GM10248 (cell line): ENCODE data around the gene ATF5.
"Not testable (repeated sequence)": the region's sequence is repeated elsewhere in the genome, so short reads cannot be mapped to it uniquely, and the experiment has no call there.

Experiments
- CTCF ChIA-PET: fragments of 300-600 bp; sonication (Branson Sonifier 250); formaldehyde crosslinking; extraction: SDS; loops from one replicate; lab custom pipeline; 2021; ENCODE audit warnings: antibody characterized with exemption; lab: Yijun Ruan, JAX
- POLR2A ChIA-PET: fragments of 350-650 bp; sonication (Branson Sonifier 250); formaldehyde crosslinking; extraction: SDS; loops from one replicate; lab custom pipeline; 2020; ENCODE audit warnings: antibody characterized with exemption; lab: Yijun Ruan, JAX
- DNase-seq: peaks from one replicate; pipeline ENCODE4 v3.0.0; 2012; ENCODE audit errors: extremely low spot score
- TF ChIP-seq, protein P1 (sequence below): IDR thresholded peaks from 2 replicates; pipeline ENCODE4 v1.5.1; 2012; ENCODE audit warnings: mild to moderate bottlenecking, low read depth; ENCODE audit errors: extremely low read depth, missing control alignments, control extremely low read depth

The ATF5 gene

DNA sequence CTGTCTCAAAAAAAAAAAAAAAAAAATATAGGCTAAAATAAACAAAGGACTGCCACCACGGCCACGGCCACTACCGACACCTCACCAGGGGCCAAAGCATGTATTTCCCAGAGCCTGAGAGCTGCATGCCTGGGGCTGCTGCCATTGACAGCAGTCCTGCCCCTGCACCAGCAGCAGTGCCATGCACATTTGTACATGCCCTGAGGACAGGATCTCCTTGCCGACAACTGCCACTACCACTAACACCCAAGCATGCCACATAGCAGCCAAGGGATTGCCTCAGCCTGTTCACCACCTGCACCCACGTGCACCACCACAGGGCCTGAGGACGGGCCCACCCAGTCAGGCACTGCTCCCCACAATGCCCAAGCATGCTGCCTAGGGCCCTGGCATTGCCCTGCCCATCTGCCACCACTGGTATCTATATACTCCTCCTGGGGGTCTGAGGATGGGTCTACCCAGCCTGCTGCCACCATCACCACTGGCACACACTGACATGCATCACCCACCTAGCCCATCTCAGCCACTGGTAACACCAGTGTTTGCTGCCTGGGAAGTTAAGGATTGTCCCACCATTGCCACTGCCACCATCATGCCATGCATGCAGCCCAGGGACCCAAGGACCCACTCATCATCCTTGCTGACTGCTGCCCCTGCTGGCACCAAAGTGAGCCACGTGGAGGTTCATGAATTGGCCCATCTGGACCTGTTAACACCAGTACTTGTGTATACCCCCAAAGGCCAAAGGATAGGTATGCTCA, 10.9 kb downstream of the ATF5 start:
- CTCF ChIA-PET: interaction anchor here (1.2 to 4.1 kb wide), 3 partner anchors 40 to 196 kb away, joined by 10 to 29 read pairs (median 11); no protein-coding TSS in a partner anchor
- TF ChIP-seq, protein P1, sequence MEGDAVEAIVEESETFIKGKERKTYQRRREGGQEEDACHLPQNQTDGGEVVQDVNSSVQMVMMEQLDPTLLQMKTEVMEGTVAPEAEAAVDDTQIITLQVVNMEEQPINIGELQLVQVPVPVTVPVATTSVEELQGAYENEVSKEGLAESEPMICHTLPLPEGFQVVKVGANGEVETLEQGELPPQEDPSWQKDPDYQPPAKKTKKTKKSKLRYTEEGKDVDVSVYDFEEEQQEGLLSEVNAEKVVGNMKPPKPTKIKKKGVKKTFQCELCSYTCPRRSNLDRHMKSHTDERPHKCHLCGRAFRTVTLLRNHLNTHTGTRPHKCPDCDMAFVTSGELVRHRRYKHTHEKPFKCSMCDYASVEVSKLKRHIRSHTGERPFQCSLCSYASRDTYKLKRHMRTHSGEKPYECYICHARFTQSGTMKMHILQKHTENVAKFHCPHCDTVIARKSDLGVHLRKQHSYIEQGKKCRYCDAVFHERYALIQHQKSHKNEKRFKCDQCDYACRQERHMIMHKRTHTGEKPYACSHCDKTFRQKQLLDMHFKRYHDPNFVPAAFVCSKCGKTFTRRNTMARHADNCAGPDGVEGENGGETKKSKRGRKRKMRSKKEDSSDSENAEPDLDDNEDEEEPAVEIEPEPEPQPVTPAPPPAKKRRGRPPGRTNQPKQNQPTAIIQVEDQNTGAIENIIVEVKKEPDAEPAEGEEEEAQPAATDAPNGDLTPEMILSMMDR: no peak
- POLR2A ChIA-PET: no interaction called here
- DNase-seq: no peak

DNA sequence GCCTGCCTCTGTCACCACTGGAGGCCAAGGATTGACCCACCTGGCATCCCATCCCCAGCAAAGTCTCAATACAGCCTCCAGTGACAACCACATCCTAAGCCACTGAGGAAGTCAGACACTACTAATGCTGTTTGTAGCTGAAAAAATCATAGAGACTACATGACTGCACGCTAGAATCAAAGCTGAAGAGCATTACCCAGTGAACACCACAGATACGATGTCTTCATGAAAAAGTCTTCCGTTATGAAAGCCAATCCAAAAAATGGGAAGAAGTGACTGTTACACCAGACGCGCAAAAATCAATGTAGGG, 11.4 kb downstream of the ATF5 start:
- ChIA-PET CTCF (interaction anchor here (0.6 to 4.1 kb wide), 2 partner anchors 44 to 196 kb away, joined by 3 to 29 read pairs; no protein-coding TSS in a partner anchor), POLR2A (no interaction called here)
- DNase-seq: no peak
- TF ChIP-seq, protein P1: no peak

DNA sequence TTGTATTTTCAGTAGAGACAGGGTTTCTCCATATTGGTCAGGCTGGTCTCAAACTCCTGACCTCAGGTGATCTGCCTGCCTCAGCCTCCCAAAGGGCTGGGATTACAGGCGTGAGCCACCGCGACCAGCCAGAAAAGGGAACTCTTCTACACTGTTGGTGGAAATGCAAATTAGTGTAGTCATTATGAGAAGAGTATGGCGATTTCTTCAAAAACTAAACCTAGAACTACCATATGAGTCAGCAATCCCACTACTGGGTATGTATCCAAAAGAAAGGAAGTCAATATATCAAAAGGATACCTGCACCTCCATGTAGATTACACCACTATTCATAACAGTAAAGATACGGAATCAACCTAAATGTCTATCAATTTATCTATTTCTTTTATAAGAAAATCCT, 15.6 kb downstream of the ATF5 start:
- CTCF ChIA-PET, POLR2A ChIA-PET, DNase-seq: not testable (repeated sequence)

DNA sequence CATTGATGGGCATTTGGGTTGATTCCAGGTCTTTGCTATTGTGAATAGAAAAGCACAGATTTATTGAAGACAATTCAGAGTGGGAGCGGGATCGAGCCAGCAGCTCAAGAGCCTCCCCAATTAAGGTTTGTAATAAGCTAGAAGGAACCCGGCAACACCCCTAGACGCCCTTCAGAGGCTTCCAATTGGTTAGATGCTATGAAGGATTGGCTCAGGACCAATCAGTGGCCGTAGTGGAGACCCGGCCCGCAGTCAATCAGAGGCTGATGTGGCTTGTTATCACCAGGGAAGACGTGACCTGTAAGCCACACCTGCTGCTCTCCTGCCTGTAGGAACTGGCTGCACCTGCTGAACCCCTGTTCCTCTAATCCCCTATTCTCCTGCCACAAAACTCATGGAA, 17.4 kb downstream of the ATF5 start:
- POLR2A ChIA-PET: no interaction called here
- TF ChIP-seq, protein P1: no peak
- CTCF ChIA-PET: interaction anchor here (1.9 kb wide), 1 partner anchor 8 kb away, joined by 5 read pairs; no protein-coding TSS in a partner anchor
- no peak for DNase-seq

DNA sequence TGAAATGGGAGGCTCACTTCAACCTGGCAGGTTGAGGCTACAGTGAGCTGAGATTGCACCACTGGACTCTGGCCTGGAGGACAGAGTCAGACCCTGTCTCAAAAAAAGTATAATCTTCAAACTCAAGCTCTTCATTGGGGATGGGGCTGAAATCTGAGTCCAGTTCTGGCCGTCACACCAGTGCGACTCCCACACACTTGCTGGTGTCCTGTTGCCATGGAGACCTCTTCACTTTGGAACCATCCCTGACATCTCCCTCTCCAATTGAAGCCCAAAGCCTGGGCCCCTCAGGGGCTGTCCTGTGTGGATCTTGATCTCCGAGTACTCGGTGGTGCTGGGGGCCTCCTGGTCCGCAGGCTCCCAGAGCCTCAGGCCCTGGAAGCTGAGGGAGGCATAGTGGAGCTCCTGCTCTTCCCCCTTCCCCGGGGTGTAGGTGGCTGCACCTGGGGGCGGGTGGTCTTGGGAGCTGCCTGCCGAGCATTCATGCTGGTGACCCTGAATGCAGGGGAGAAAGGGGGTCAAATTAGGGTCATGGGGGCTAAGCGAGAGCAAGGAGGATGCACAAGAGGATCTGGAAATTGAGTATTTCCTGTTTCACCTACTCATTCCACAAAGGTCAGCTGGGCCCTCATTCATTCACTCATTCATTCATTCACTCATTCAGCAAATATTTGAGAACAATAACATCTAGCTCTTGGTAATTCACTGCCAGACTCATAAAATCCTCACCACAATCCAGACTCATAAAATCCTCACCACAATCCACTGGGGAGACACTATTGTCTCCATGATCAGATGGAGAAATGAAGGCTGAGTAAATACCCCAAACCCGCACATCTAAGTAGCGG, 21.0 kb downstream of the ATF5 start:
- ChIA-PET POLR2A (no interaction called here), CTCF (interaction anchor here (1.1 to 2.3 kb wide), 4 partner anchors 12 to 186 kb away, joined by 3 to 9 read pairs (median 4); no protein-coding TSS in a partner anchor)
- no peak for DNase-seq
- TF ChIP-seq, protein P1: no peak

DNA sequence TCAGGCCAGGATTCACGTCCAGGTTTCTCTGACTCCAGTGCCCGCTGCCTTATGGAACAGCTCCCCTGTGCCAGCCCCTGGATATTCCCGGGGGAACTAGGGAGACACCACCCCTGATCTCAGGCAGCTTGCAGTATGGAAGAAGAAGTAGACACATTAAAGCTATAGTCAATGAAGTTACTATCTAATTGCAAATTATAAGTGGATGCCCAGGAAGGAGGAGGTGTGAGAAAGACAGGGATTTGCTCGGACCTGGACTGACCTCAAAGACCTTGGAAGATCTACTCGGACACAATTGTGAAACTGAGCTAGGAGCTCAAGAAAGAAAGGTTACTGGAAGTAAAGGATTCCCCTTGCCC, 21.6 kb downstream of the ATF5 start:
- ChIA-PET CTCF (interaction anchor here (1.3 to 2.3 kb wide), 3 partner anchors 12 to 185 kb away, joined by 3 to 9 read pairs (median 6); no protein-coding TSS in a partner anchor), POLR2A (no interaction called here)
- DNase-seq: no peak
- TF ChIP-seq, protein P1: no peak

DNA sequence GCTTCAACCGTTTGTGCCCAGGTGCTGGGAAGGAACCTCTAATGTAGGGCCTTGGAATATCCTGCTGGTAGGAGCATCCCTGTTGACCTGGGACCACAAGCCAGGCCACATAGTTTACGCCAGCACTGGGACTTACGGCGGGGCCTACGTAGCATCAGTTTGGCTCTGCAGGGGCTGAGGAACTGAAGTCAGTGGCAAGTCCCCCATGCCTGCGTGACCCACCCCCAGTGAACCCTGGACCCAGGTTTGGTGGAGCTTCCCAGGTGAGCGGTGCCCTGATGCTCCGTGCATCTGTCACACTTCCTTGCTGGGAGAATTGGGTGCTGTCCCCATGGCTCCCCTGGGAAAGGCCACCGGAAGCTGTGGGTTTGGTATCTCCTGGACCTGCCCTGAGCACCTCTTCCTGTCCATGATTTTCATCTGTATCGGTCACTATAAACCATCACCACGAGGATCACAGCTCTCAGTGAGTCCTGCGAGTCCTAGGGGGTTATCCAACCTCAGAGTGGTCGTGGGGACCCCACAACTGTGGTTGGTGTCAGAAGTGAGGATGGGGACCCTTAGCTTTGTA, 22.0 kb downstream of the ATF5 start:
- CTCF ChIA-PET: interaction anchor here (1.3 to 2.3 kb wide), 3 partner anchors 13 to 185 kb away, joined by 3 to 9 read pairs (median 6); no protein-coding TSS in a partner anchor
- POLR2A ChIA-PET: no interaction called here
- TF ChIP-seq, protein P1: no peak
- no peak for DNase-seq
